SU-DHL-6 (cell line): Measurements from ENCODE around the gene PCP2.

Source experiments
- H2AFZ ChIP-seq: fragments of 200-600 bp; sonication (generic); 2 replicates; pipeline ENCODE4 v1.6.1; 2014; ENCODE audit warnings: low read depth, mild to moderate bottlenecking, moderate library complexity, mixed read lengths, antibody characterized with exemption, low read length; ENCODE audit not compliant: severe bottlenecking
- H3F3A ChIP-seq: fragments of 200-600 bp; shearing (Covaris generic); 2 replicates; pipeline ENCODE4 v1.6.0; 2016; ENCODE audit warnings: antibody characterized with exemption, mild to moderate bottlenecking; ENCODE audit not compliant: insufficient read depth
- H3K27ac ChIP-seq: fragments of 200-600 bp; sonication (generic); 2 replicates; pipeline ENCODE4 v1.5.1; 2016; ENCODE audit warnings: low read depth, mild to moderate bottlenecking, low read length, moderate library complexity, mixed read lengths
- H3K27me3 ChIP-seq: fragments of 200-600 bp; sonication (generic), shearing (Covaris generic); 2 replicates; pipeline ENCODE4 v1.6.0; 2014; ENCODE audit warnings: mild to moderate bottlenecking, low read length
- H3K36me3 ChIP-seq: fragments of 200-600 bp; sonication (generic); 2 replicates; pipeline ENCODE4 v1.6.1; 2014; ENCODE audit warnings: mild to moderate bottlenecking, low read length, mixed read lengths
- H3K4me2 ChIP-seq: fragments of 300-600, 200-600 bp; shearing (Covaris generic), sonication (generic); 2 replicates; pipeline ENCODE4 v1.6.0; 2014; ENCODE audit warnings: low read length, low read depth, mild to moderate bottlenecking; ENCODE audit not compliant: poor library complexity, severe bottlenecking
- H3K4me3 ChIP-seq: fragments of 200-600 bp; sonication (generic); 2 replicates; pipeline ENCODE4 v1.5.1; 2014; ENCODE audit warnings: antibody characterized with exemption, low read length, mild to moderate bottlenecking, mixed read lengths; ENCODE audit not compliant: insufficient read depth, poor library complexity, severe bottlenecking
- H3K79me2 ChIP-seq: fragments of 200-600 bp; sonication (generic); 2 replicates; pipeline ENCODE4 v1.6.1; 2014; ENCODE audit warnings: mild to moderate bottlenecking, low read length, moderate library complexity; ENCODE audit not compliant: insufficient read depth
- H3K9ac ChIP-seq: fragments of 200-600 bp; sonication (generic); 2 replicates; pipeline ENCODE4 v1.7.0; 2014; ENCODE audit warnings: mild to moderate bottlenecking, low read length
- H3K9me2 ChIP-seq: fragments of 200-600 bp; sonication (generic); replicated peaks from 2 replicates; pipeline ENCODE4 v1.6.1; 2014; ENCODE audit warnings: low read length; ENCODE audit not compliant: insufficient read depth
- H3K9me3 ChIP-seq: fragments of 200-600 bp; sonication (generic); 2 replicates; pipeline ENCODE4 v1.6.1; 2014; ENCODE audit warnings: low read length, mixed read lengths; ENCODE audit not compliant: insufficient read depth
- H4K20me1 ChIP-seq: fragments of 200-600 bp; sonication (generic); 2 replicates; pipeline ENCODE4 v1.6.1; 2014; ENCODE audit warnings: low read depth, mild to moderate bottlenecking, antibody characterized with exemption, low read length, moderate library complexity, mixed read lengths
- CTCF ChIP-seq: fragments of 200-600 bp; sonication (generic); IDR thresholded peaks from one replicate; pipeline ENCODE4 v1.5.1; 2017; ENCODE audit warnings: antibody characterized with exemption, mild to moderate bottlenecking, low read length, moderate library complexity; ENCODE audit not compliant: insufficient read depth, poor library complexity, severe bottlenecking
- EZH2phosphoT487 ChIP-seq: fragments of 200-600 bp; sonication (generic), shearing (Covaris generic); conservative IDR thresholded peaks from 2 replicates; pipeline ENCODE4 v1.6.1; 2018; ENCODE audit warnings: mild to moderate bottlenecking, antibody characterized with exemption, low read length, moderate library complexity, mixed read lengths

The PCP2 gene

GRCh38 chr19:7665076-7665475 is 31.6 kb upstream of the PCP2 start:
- H3K36me3 ChIP-seq, result no peaks in the 10 kb centered on the region
- H3K79me2 ChIP-seq, result no peaks in the 10 kb centered on the region
- no peak overlapping the region for H3K4me3 ChIP-seq
- H3K9ac ChIP-seq, result no peak overlapping the region
- no peaks in the 10 kb centered on the region for H3K9me3 ChIP-seq
- no peaks in the 10 kb centered on the region for H4K20me1 ChIP-seq
- H3K4me2 ChIP-seq, result no peak overlapping the region
- no peak overlapping the region for H3K27ac ChIP-seq
- H3F3A ChIP-seq, result no peaks in the 10 kb centered on the region
- H2AFZ ChIP-seq, result no peak overlapping the region
- H3K27me3 ChIP-seq, result no peaks in the 10 kb centered on the region
- TF ChIP-seq EZH2phosphoT487 (no peak), CTCF (no peak)
- no peaks in the 10 kb centered on the region for H3K9me2 ChIP-seq

- no peaks in the 10 kb centered on the region for H3K79me2 ChIP-seq
- H3K27ac ChIP-seq, result no peak overlapping the region
- no peak overlapping the region for H2AFZ ChIP-seq
- H3K4me2 ChIP-seq, result no peak overlapping the region
- H3K9me3 ChIP-seq, result no peaks in the 10 kb centered on the region
- no peak for TF ChIP-seq CTCF
- TF ChIP-seq EZH2phosphoT487, result no peak
- H3K9ac ChIP-seq, result no peak overlapping the region
- H3K36me3 ChIP-seq, result no peaks in the 10 kb centered on the region
- H3K27me3 ChIP-seq, result no peaks in the 10 kb centered on the region
- H4K20me1 ChIP-seq, result no peaks in the 10 kb centered on the region
- no peak overlapping the region for H3K4me3 ChIP-seq
- H3F3A ChIP-seq, result no peaks in the 10 kb centered on the region
- no peaks in the 10 kb centered on the region for H3K9me2 ChIP-seq
Observed at GRCh38 chr19:7663706-7664105, 30.2 kb upstream of the PCP2 start.

DNA sequence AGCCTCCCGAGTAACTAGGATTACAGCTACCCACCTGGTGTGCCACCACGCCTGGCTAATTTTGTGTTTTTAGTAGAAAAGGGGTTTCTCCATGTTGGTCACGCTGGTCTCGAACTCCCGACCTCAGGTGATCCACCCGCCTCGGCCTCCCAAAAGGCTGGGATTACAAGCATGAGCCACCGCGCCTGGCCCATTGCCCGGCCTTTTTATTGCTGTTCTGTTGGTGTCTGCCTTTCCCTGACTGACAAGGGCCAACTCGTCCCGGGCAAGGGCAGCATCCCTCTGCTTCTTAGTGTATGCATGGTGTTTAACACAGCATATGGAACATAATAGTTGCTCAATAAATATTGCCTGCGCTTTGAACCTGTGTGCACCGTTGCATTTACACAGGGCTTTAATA is 29.1 kb upstream of the PCP2 start:
- no peaks in the 10 kb centered on the region for H3K9me3 ChIP-seq
- H3F3A ChIP-seq, result no peaks in the 10 kb centered on the region
- no peaks in the 10 kb centered on the region for H3K9me2 ChIP-seq
- no peak overlapping the region for H3K4me2 ChIP-seq
- TF ChIP-seq EZH2phosphoT487, result no peak
- TF ChIP-seq CTCF, result no peak
- no peaks in the 10 kb centered on the region for H3K36me3 ChIP-seq
- H2AFZ ChIP-seq, result no peak overlapping the region
- H4K20me1 ChIP-seq, result no peaks in the 10 kb centered on the region
- no peak overlapping the region for H3K4me3 ChIP-seq
- no peak overlapping the region for H3K9ac ChIP-seq
- H3K27me3 ChIP-seq, result no peaks in the 10 kb centered on the region
- no peak overlapping the region for H3K27ac ChIP-seq
- no peaks in the 10 kb centered on the region for H3K79me2 ChIP-seq
